ENCODE data around the gene IL3. TPM values are rescaled to one million over a fixed set of nuclear protein-coding genes. Genes with fewer than 3 reads are reported as not detected.
A peak's percentile ranks its signal among the peaks of the same experiment; 100 is the strongest.

The IL3 gene
- total and polyA plus RNA-seq, 2 experiments from 2014 or later: not detected

DNA sequence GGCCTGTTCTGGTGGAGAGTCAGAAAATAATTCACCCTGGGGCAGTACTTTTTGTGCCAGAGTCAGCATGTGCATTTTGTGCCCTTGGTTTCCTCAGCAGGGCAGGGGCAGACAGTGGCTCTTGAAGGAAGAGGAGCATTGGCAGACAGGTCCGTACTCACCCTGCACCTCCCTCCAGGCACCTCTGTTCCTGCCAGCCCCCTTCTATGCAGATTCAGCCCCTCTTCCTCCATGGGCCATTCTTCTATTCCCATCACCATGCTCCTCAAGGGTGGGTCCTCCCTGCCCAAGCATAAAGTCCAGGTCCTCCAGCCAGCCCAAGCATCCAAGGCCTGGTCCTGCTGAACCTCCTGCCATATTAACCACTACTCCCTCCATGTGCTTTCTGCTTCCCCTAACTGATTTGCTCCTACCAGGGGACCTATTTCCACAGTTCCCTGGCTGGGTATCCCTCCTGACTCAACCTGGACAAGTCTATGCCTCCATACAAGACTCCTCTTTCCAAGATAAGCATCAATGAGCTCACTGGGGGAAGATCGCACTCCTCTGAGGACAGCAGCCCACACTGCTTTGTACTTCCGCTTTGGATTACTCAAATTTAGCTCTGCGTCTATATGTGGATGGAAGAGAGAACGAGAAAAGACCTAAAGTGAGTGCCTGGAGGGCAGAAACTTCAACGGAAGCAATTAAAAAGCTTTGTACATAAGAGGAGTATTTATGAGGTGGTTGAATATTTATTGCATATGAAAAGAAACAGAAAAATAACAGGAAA lies 39.7 kb upstream of the IL3 start:
- Histone ChIP-seq H3K4me1 (ENCODE audit: insufficient read depth) (no peaks in the 10 kb centered on the region), H3K9me2 (ENCODE audit: insufficient read depth) (no peaks in the 10 kb centered on the region), H3K9me3 (ENCODE audit: low read depth) (no peaks in the 10 kb centered on the region), H3K9ac (no peak overlapping the region), H3K27ac (no peak overlapping the region), H3K4me3 (no peak overlapping the region), H2AFZ (no peak overlapping the region), H3F3A (ENCODE audit: insufficient read depth) (no peaks in the 10 kb centered on the region), H3K79me2 (ENCODE audit: insufficient read depth) (no peaks in the 10 kb centered on the region), H3K4me2 (ENCODE audit: unreplicated experiment) (peak overlapping the region; percentile 11), H3K36me3 (ENCODE audit: low read depth) (no peaks in the 10 kb centered on the region), H3K27me3 (replicated peaks; ENCODE audit: insufficient read depth) (peaks cover 11% of the 10 kb centered on the region; the same call in 1 of the 2 replicates), H4K20me1 (ENCODE audit: insufficient read depth) (no peaks in the 10 kb centered on the region)
- in situ Hi-C loops (cut with MboI): loop anchor here (25.0 kb wide), 1 partner anchor 583 kb away; no protein-coding TSS in a partner anchor
- peak; percentile 47 for DNase-seq
- 26 to 30% methylated on average over 6 of the region's 6 CpGs for WGBS, 2 experiments (ENCODE audit: low coverage in 1 of 2, low lambda C conversion rate in 2 of 2, missing lambda C conversion rate in 2 of 2)
- TF ChIP-seq EZH2phosphoT487 (IDR thresholded peaks at IDR 0.05; ENCODE audit: insufficient read depth, low read depth) (no peak), EZH2 (IDR thresholded peaks at IDR 0.05; ENCODE audit: insufficient read depth, poor library complexity, severe bottlenecking) (no peak)

GRCh38 chr5:132021654-132022053 lies 38.8 kb upstream of the IL3 start:
- Histone ChIP-seq H3K27ac (no peak overlapping the region), H3F3A (ENCODE audit: insufficient read depth) (no peaks in the 10 kb centered on the region), H3K36me3 (ENCODE audit: low read depth) (no peaks in the 10 kb centered on the region), H2AFZ (no peak overlapping the region), H3K4me3 (no peak overlapping the region), H3K4me2 (ENCODE audit: unreplicated experiment) (no peak overlapping the region), H4K20me1 (ENCODE audit: insufficient read depth) (no peaks in the 10 kb centered on the region), H3K9me3 (ENCODE audit: low read depth) (no peaks in the 10 kb centered on the region), H3K79me2 (ENCODE audit: insufficient read depth) (no peaks in the 10 kb centered on the region), H3K9me2 (ENCODE audit: insufficient read depth) (no peaks in the 10 kb centered on the region), H3K9ac (no peak overlapping the region), H3K27me3 (replicated peaks; ENCODE audit: insufficient read depth) (peaks cover 11% of the 10 kb centered on the region; the same call in 1 of the 2 replicates), H3K4me1 (ENCODE audit: insufficient read depth) (no peaks in the 10 kb centered on the region)
- in situ Hi-C loops (cut with MboI): loop anchor here (25.0 kb wide), 1 partner anchor 584 kb away; no protein-coding TSS in a partner anchor
- no peak for DNase-seq
- TF ChIP-seq EZH2phosphoT487 (IDR thresholded peaks at IDR 0.05; ENCODE audit: insufficient read depth, low read depth) (no peak), EZH2 (IDR thresholded peaks at IDR 0.05; ENCODE audit: insufficient read depth, poor library complexity, severe bottlenecking) (no peak)
- 46 to 66% methylated on average over 2 of the region's 2 CpGs for WGBS, 2 experiments (ENCODE audit: low coverage in 1 of 2, low lambda C conversion rate in 2 of 2, missing lambda C conversion rate in 2 of 2)

DNA sequence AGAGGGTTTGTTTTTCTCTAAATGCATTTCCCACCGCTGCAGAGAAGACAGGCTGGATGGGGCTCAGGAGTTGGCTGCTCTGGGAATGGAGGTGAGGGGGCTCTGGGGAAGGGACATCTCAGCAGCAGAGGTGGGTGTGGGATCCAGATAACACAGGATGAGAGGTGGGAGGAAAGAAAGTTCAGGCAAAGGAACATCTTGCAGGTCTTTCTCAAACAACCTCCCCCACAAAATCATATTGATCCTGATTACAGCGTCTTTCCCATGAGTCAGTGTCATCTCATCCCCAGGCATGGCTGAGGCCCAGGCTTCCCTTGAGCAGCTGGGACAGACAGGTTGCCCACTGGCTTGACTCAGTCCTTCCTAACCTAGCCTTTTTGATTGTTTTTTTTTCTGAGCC lies 37.7 kb upstream of the IL3 start:
- no peaks in the 10 kb centered on the region for H4K20me1 ChIP-seq (ENCODE audit: insufficient read depth)
- H3K9me3 ChIP-seq (ENCODE audit: low read depth): no peaks in the 10 kb centered on the region
- H3K27me3 ChIP-seq (replicated peaks; ENCODE audit: insufficient read depth): peaks cover 5% of the 10 kb centered on the region; the same call in 1 of the 2 replicates
- no peak overlapping the region for H3K27ac ChIP-seq
- no peak overlapping the region for H3K9ac ChIP-seq
- no peaks in the 10 kb centered on the region for H3K4me1 ChIP-seq (ENCODE audit: insufficient read depth)
- no peaks in the 10 kb centered on the region for H3K36me3 ChIP-seq (ENCODE audit: low read depth)
- TF ChIP-seq EZH2phosphoT487 (IDR thresholded peaks at IDR 0.05; ENCODE audit: insufficient read depth, low read depth) (no peak), EZH2 (IDR thresholded peaks at IDR 0.05; ENCODE audit: insufficient read depth, poor library complexity, severe bottlenecking) (no peak)
- peak; percentile 49 for DNase-seq
- H3K9me2 ChIP-seq (ENCODE audit: insufficient read depth): no peaks in the 10 kb centered on the region
- H3K4me3 ChIP-seq: no peak overlapping the region
- in situ Hi-C loops (cut with MboI): loop anchor here (25.0 kb wide), 1 partner anchor 585 kb away; no protein-coding TSS in a partner anchor
- no peaks in the 10 kb centered on the region for H3K79me2 ChIP-seq (ENCODE audit: insufficient read depth)
- no peak overlapping the region for H2AFZ ChIP-seq
- WGBS, 2 experiments (ENCODE audit: low coverage in 1 of 2, low lambda C conversion rate in 2 of 2, missing lambda C conversion rate in 2 of 2): 24 to 25% methylated on average over 2 of the region's 2 CpGs
- no peaks in the 10 kb centered on the region for H3F3A ChIP-seq (ENCODE audit: insufficient read depth)
- H3K4me2 ChIP-seq (ENCODE audit: unreplicated experiment): no peak overlapping the region

DNA sequence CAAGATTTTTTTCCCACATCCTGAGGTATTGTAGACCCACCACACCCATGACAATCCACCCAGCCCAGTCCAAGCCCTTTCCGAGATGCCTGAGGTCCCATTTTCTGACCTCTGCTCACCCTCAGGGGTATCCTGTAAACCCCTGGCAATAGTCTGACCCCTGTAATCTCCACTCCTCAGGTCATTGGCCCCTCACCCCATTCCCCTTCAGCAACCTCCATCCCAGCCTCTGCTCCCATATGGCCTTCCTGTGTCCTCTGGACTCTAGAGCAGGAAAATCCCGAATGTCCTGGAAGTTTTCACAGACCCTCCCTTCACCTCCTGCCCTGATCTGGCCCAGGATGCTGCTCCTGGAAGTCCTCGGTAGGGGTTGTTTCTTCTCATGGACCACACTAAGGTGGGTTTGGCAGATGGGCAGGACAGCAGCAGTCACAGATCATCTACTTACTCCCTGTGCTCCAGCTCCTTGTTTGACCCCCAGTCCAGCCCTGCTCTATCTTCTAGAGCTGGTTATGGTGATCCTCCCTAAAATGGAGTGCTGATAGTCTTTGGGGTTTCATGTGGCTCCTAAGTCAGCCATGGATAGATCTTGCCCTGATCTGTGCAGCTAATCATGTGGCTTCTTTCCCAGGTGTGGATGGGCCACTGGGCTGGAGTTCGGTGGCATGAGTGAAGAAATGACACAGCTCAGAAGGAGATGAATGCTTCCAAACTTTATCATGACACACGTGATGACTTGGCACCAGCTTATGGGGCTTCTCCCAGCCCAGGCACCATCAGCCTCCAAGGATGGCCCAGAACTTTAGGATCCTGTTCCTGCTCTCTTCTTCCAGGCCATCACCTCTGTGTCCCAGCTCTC lies 37.0 kb upstream of the IL3 start:
- TF ChIP-seq EZH2phosphoT487 (IDR thresholded peaks at IDR 0.05; ENCODE audit: insufficient read depth, low read depth) (no peak), EZH2 (IDR thresholded peaks at IDR 0.05; ENCODE audit: insufficient read depth, poor library complexity, severe bottlenecking) (no peak)
- in situ Hi-C loops (cut with MboI): loop anchor here (25.0 kb wide), 1 partner anchor 586 kb away; no protein-coding TSS in a partner anchor
- no peaks in the 10 kb centered on the region for H3K36me3 ChIP-seq (ENCODE audit: low read depth)
- no peak overlapping the region for H2AFZ ChIP-seq
- no peaks in the 10 kb centered on the region for H3K4me1 ChIP-seq (ENCODE audit: insufficient read depth)
- H3K9me2 ChIP-seq (ENCODE audit: insufficient read depth): no peaks in the 10 kb centered on the region
- H3K9me3 ChIP-seq (ENCODE audit: low read depth): no peaks in the 10 kb centered on the region
- 54% methylated on average over 5 of the region's 5 CpGs for WGBS, 2 experiments (ENCODE audit: low coverage in 1 of 2, low lambda C conversion rate in 2 of 2, missing lambda C conversion rate in 2 of 2)
- no peak overlapping the region for H3K4me2 ChIP-seq (ENCODE audit: unreplicated experiment)
- H3K79me2 ChIP-seq (ENCODE audit: insufficient read depth): no peaks in the 10 kb centered on the region
- H3K9ac ChIP-seq: no peak overlapping the region
- H3K4me3 ChIP-seq: no peak overlapping the region
- no peaks in the 10 kb centered on the region for H3F3A ChIP-seq (ENCODE audit: insufficient read depth)
- no peaks in the 10 kb centered on the region for H4K20me1 ChIP-seq (ENCODE audit: insufficient read depth)
- H3K27me3 ChIP-seq (replicated peaks; ENCODE audit: insufficient read depth): 0 out of 2 replicates have a peak, but pooled peaks cover 4% of the 10 kb centered on the region
- H3K27ac ChIP-seq: no peak overlapping the region
- DNase-seq: no peak
